Testis (tissue), 3 donors: ENCODE measurements around the gene CFAP61. TPM values are rescaled to one million over a fixed set of nuclear protein-coding genes. Genes with fewer than 3 reads are reported as not detected.
"Not testable (repeated sequence)": the region's sequence is repeated elsewhere in the genome, so short reads cannot be mapped to it uniquely, and the experiment has no call there.

Experiments
- DNase-seq: peaks from one replicate; pipeline ENCODE4 v3.0.0-alpha.2; 2019
- H3K27ac ChIP-seq, 2 donors: fragments of 200-600 bp; sonication (generic); one replicate each; pipeline ENCODE4 v1.5.1; 2019
- H3K27me3 ChIP-seq: fragments of 200-600 bp; sonication (generic); one replicate; pipeline ENCODE4 v1.5.1; 2019
- H3K36me3 ChIP-seq: fragments of 200-600 bp; sonication (generic); one replicate; pipeline ENCODE4 v1.5.1; 2017; ENCODE audit warnings: low read depth; ENCODE audit errors: missing control alignments
- H3K4me1 ChIP-seq: fragments of 200-600 bp; sonication (generic); one replicate; pipeline ENCODE4 v1.5.1; 2019
- H3K4me3 ChIP-seq, 2 donors: fragments of 200-600 bp; sonication (generic); one replicate each; pipeline ENCODE4 v1.5.1; 2017 to 2019
- H3K9me3 ChIP-seq: fragments of 200-600 bp; sonication (generic); one replicate; pipeline ENCODE4 v1.5.1; 2017
- POLR2A ChIP-seq: fragments of 450-650 bp; IDR thresholded peaks from one replicate; pipeline ENCODE4 v1.6.1; 2017; ENCODE audit warnings: antibody characterized with exemption, mild to moderate bottlenecking, moderate library complexity
- WGBS, 2 donors: methylation state at CpG; one replicate each; pipeline ENCODE4 v1.1.5; 2018; 5-methylcytosine and 5-hydroxymethylcytosine counted together
- intact Hi-C: fragments of 100-400 bp; cut with DNase I; formaldehyde crosslinking; loops from one replicate; pipeline ENCODE4 v1.15.1; 2023; ENCODE audit warnings: low total_unique reads
- polyA plus RNA-seq: library from polyadenylated mRNA; stranded (reverse); fragments of 350-450 nt; fragmentation: Illumina TruSeq; extraction: RNeasy Lipid Tissue Mini Kit (QIAGEN cat#74804); gene quantifications from one replicate; pipeline ENCODE4 v1.2.3, GENCODE V29; 2014; ENCODE audit warnings: low read depth, low replicate concordance; ENCODE audit not compliant: insufficient read depth
- total RNA-seq, 2 donors: library from RNA; depleted of rRNA; stranded (reverse); fragments of >200 nt; gene quantifications; one replicate each; pipeline ENCODE4 v1.2.3, GENCODE V29; 2016
- TF ChIP-seq, protein P1 (sequence below), 3 experiments: fragments of 450-650 bp in 2 of 3; fragments of 200-600 bp in 1 of 3; sonication (generic) in 1 of 3; IDR thresholded peaks; one replicate each; pipeline ENCODE4 v1.5.1; 2016 to 2019; ENCODE audit warnings: antibody characterized with exemption in 3 of 3, mild to moderate bottlenecking in 2 of 3, moderate library complexity in 1 of 3

CFAP61 gene
- total and polyA plus RNA-seq, 3 donors from 2014 or later: 21.4 to 76.0 (median 27.3) TPM

DNA sequence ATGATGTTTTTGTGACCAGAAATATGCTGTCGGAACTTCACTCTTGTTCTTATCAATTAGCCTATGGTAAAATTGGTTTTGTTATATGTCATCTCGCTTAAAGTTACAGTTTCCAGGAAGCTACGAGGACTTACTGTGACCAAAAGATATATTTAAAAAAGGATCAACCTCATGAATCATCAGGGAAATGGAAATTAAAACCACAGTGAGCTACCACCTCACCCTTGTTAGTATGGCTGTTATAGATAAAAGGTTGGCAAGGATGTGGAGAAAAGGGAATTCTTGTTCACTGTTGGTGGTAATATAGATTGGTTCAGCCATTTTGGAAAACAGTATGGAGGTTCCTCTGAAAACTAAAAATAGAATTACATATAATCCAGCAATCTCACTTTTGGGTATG, 301.2 kb downstream of the CFAP61 start:
- no peak for DNase-seq
- no peaks in the 10 kb centered on the region for H3K9me3 ChIP-seq
- 83 to 92% methylated on average over 3 of the region's 3 CpGs for WGBS, 2 donors
- no peaks in the 10 kb centered on the region for H3K27me3 ChIP-seq
- TF ChIP-seq, protein P1, sequence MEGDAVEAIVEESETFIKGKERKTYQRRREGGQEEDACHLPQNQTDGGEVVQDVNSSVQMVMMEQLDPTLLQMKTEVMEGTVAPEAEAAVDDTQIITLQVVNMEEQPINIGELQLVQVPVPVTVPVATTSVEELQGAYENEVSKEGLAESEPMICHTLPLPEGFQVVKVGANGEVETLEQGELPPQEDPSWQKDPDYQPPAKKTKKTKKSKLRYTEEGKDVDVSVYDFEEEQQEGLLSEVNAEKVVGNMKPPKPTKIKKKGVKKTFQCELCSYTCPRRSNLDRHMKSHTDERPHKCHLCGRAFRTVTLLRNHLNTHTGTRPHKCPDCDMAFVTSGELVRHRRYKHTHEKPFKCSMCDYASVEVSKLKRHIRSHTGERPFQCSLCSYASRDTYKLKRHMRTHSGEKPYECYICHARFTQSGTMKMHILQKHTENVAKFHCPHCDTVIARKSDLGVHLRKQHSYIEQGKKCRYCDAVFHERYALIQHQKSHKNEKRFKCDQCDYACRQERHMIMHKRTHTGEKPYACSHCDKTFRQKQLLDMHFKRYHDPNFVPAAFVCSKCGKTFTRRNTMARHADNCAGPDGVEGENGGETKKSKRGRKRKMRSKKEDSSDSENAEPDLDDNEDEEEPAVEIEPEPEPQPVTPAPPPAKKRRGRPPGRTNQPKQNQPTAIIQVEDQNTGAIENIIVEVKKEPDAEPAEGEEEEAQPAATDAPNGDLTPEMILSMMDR (IDR thresholded peaks at IDR 0.05): no peak
- TF ChIP-seq POLR2A: no peak
- no peaks in the 10 kb centered on the region for H3K4me1 ChIP-seq
- no peak overlapping the region for H3K4me3 ChIP-seq
- H3K36me3 ChIP-seq: no peaks in the 10 kb centered on the region
- no peak overlapping the region for H3K27ac ChIP-seq
- intact Hi-C loops: no loop called here

DNA sequence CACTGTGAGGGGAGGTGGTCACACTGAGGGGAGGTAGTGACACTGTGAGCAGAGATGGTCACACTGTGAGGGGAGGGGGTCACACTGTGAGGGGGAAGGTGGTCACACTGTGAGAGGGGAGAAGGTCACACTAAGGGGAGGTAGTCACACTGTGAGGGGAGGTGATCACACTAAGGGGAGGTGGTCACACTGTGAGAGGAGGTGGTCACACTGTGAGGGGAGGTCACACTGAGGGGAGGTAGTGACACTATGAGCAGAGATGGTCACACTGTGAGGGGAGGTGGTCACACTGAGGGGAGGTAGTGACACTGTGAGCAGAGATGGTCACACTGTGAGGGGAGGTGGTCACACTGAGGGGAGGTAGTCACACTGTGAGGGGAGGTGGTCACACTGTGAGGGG, 303.2 kb downstream of the CFAP61 start:
- H3K4me1 ChIP-seq, intact Hi-C loops, H3K27ac ChIP-seq, H3K36me3 ChIP-seq, H3K27me3 ChIP-seq, H3K4me3 ChIP-seq, DNase-seq, H3K9me3 ChIP-seq: not testable (repeated sequence)

DNA sequence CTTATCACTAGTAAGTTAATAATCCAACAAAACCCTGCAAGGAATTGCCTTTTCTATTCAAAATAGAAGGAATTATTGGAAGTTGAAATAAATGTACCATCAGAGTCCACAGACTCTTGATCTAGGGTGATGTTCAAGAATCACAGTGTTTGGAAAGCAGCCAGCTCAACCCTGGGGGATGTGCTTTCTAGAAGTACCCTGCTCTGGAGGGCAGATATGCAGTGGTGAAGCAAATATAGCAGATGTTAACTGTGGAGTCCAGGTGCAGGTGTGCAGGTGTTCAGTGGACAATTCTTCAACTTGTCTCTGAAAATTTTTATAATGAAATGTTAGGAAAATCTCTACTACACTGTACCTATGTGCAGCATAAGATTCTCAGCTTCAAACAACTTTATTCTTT, 306.5 kb downstream of the CFAP61 start:
- TF ChIP-seq POLR2A: no peak
- TF ChIP-seq, protein P1 (IDR thresholded peaks at IDR 0.05): no peak
- Histone ChIP-seq H3K4me1 (no peaks in the 10 kb centered on the region), H3K4me3 (no peak overlapping the region), H3K27ac (no peak overlapping the region), H3K36me3 (no peaks in the 10 kb centered on the region), H3K9me3 (no peaks in the 10 kb centered on the region), H3K27me3 (no peaks in the 10 kb centered on the region)
- no peak for DNase-seq
- intact Hi-C loops: no loop called here

DNA sequence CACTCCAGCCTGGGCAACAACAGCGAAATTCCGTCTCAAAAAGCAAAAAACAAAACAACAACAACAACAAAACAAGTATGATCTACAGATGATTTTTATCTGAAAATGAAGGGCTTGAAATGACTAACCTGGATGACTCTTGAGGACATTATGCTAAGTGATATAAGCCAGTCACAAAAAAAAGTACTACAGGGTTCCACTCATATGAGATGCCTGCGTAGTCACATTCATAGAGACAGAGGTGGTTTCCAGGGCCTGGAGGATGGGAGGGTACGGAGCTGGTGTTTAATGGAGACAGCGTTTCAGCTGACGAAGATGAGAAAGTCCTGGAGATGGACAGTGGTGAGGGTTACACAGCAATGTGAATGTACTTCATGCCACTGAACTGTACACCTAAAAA, 307.3 kb downstream of the CFAP61 start:
- Histone ChIP-seq H3K36me3 (no peaks in the 10 kb centered on the region), H3K27me3 (no peaks in the 10 kb centered on the region), H3K27ac (no peak overlapping the region), H3K4me1 (no peaks in the 10 kb centered on the region), H3K4me3 (no peak overlapping the region), H3K9me3 (no peaks in the 10 kb centered on the region)
- DNase-seq: no peak
- intact Hi-C loops: no loop called here
- no peak for TF ChIP-seq POLR2A
- TF ChIP-seq, protein P1 (IDR thresholded peaks at IDR 0.05): no peak
- 79 to 94% methylated on average over 6 of the region's 6 CpGs for WGBS, 2 donors

DNA sequence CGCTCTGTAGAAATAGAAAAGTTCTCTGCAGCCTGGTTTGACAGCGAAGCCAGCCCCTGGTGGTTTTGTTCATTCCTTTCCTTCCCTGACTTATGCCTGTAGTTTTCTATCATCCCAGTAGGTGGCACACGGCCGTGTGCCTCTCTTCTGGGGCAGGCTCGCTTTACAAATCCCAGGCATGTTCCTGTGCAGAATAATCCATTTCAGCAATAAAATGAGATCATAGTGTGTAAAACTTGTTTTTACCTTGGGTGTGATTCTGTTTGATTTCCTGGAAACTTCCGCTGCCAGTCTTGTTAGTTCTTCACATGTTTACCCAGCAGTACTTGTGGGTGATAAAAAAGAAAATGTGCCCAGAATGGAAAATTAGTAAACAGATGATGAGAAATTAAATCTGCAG, 308.1 kb downstream of the CFAP61 start:
- H3K27me3 ChIP-seq: no peaks in the 10 kb centered on the region
- H3K4me1 ChIP-seq: no peaks in the 10 kb centered on the region
- TF ChIP-seq, protein P1 (IDR thresholded peaks at IDR 0.05): peak; percentile 41 to 66 (median 54)
- no peak for TF ChIP-seq POLR2A
- H3K9me3 ChIP-seq: no peaks in the 10 kb centered on the region
- DNase-seq: peak; percentile 55
- no peaks in the 10 kb centered on the region for H3K36me3 ChIP-seq
- no peak overlapping the region for H3K27ac ChIP-seq
- no peak overlapping the region for H3K4me3 ChIP-seq
- intact Hi-C loops: no loop called here
- WGBS, 2 donors: 18 to 28% methylated on average over 6 of the region's 6 CpGs
